Heart right ventricle (tissue), 16 donors: ENCODE results near the gene NCOA6. TPM values are rescaled to one million over a fixed set of nuclear protein-coding genes. Genes with fewer than 3 reads are reported as not detected.

Experiments used
- ATAC-seq, 8 donors: fragments of 200-7000 bp; cut with Tn5 transposase; one replicate each; pipeline ENCODE4 v1.9.1; 2020; ENCODE audit warnings: mild to moderate bottlenecking in 8 of 8, moderate library complexity in 8 of 8, moderate number of reproducible peaks in 1 of 8
- DNase-seq, 2 donors: peaks; one replicate each; pipeline ENCODE4 v3.0.0-alpha.2; 2020
- H3K27ac ChIP-seq, 10 donors: fragments of 200-600 bp; sonication (generic) in 2 of 10; one replicate each; pipeline versions ENCODE4 v1.5.0 to v1.8.0; 2020 to 2022; ENCODE audit warnings: mild to moderate bottlenecking in 3 of 10
- H3K27me3 ChIP-seq, 7 donors: fragments of 200-600 bp; one replicate each; pipeline ENCODE4 v1.8.0; 2021 to 2022; ENCODE audit warnings: mild to moderate bottlenecking in 2 of 7
- H3K36me3 ChIP-seq, 9 donors: fragments of 200-600 bp; sonication (generic) in 1 of 9; one replicate each; pipeline versions ENCODE4 v1.5.0 to v1.8.0; 2020 to 2022; ENCODE audit warnings: mild to moderate bottlenecking in 2 of 9
- H3K4me1 ChIP-seq, 9 donors: fragments of 200-600 bp; sonication (generic) in 1 of 9; one replicate each; pipeline versions ENCODE4 v1.5.0 to v1.8.0; 2020 to 2022; ENCODE audit warnings: mild to moderate bottlenecking in 4 of 9
- H3K4me3 ChIP-seq, 10 donors: fragments of 200-600 bp; sonication (generic) in 2 of 10; one replicate each; pipeline versions ENCODE4 v1.5.0 to v1.8.0; 2020 to 2022; ENCODE audit warnings: mild to moderate bottlenecking in 7 of 10, moderate library complexity in 2 of 10
- H3K9me3 ChIP-seq, 11 donors: fragments of 200-600 bp in 10 of 11; sonication (generic) in 2 of 11; one replicate each; pipeline versions ENCODE4 v1.5.0 to v1.8.0; 2013 to 2022; ENCODE audit warnings: mild to moderate bottlenecking in 2 of 11, control low read depth in 1 of 11, moderate library complexity in 1 of 11
- WGBS, 2 donors: extraction: QIAGEN DNeasy Blood & Tissue Kit; methylation state at CpG; one replicate each; pipeline ENCODE4 v1.1.7; 2013; ENCODE audit warnings: inconsistent platforms in 1 of 2; 5-methylcytosine and 5-hydroxymethylcytosine counted together
- intact Hi-C, 10 donors: fragments of 100-400 bp; cut with DNase I; formaldehyde crosslinking; loops; one replicate each; pipeline versions ENCODE4 v1.11.1 to v1.14.2; 2022
- polyA plus RNA-seq, 2 donors: library from polyadenylated mRNA; stranded (reverse); fragments of 200-250 nt; gene quantifications; one replicate each; pipeline ENCODE4 v1.2.3, GENCODE V29; 2013
- total RNA-seq, 10 donors: library from RNA; stranded (reverse); fragmentation: NEBNext Ultra II Directional in 3 of 10; extraction: Animal tissue kit (Norgen Biotek cat#: 25700) in 3 of 10; gene quantifications; one replicate each; pipeline versions ENCODE4 v1.2.1 to v1.2.4, GENCODE V29; 2021 to 2023
- TF ChIP-seq, protein P1 (sequence below), 9 donors: fragments of 200-600 bp; sonication (generic) in 2 of 9; IDR thresholded peaks; one replicate each; pipeline versions ENCODE4 v1.5.0 to v1.8.0; 2021 to 2022; ENCODE audit warnings: antibody characterized with exemption in 9 of 9, mild to moderate bottlenecking in 5 of 9, moderate library complexity in 1 of 9
- donor health status: Arrhythmogenic right ventricular cardiomyopathy.
- donor health status: ischemic (EF 13 %, LVEDD 7.1; RV severe dilation, severe dysfunction).
- donor health status: healthy with polysubstance abuse.
- donor health status: DM: no; HTN: yes; CAD: no.
- donor health status: DM: no; HTN: no; CAD: no.
- donor health status: ischemic (EF 25% LVEDD 6.9; RV normal size, moderate dysfunction).
- donor health status: ischemic (EF 25% LVEDD 5.7; RV mildly dilated, moderate dysfunction).
- donor health status: healthy.
- donor health status: DM: yes; HTN: yes; CAD: no.
- donor health status: Ischemic cardiomyopathy.
- donor health status: ischemic (EF 35%, LVEDD 5.7; RV mildly dilated, moderate dysfunction).
- donor health status: nonischemic (EF 11% LVEDD 7.7; RV severe dilation, severe dysfunction).
- donor health status: DM: yes; HTN: yes; CAD: no.
- donor health status: PGD.
- donor health status: ischemic (EF 29% LVEDD 5.4; RV normal size, mild dysfunction).
- donor health status: nonischemic (EF 23%, LVEDD 6.1; RV moderate dilation, normal function).

NCOA6 gene
- total and polyA plus RNA-seq, 12 donors: 11.6 to 37.5 (median 18.0) TPM

DNA sequence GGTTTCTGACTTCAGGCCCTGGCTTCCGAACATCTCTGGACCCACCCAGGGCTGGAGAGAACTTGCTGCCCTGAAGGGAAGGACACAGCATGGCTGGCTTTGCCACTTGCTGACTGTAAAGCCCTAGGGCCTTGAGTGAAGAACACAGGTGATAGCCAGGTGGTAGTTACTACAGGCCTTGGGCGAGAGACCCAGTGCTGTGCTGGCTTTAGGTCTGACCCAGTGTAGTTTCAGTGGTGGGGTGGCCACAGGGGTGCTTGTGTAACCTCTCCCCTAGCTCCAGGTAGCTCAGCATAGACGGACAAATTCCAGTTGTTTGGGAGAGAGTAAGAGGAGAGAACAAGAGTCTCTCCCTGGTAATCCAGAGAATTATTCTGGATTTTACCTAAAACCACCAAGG lies 27.1 kb downstream of the NCOA6 start:
- 65 to 67% methylated on average over 3 of the region's 3 CpGs for WGBS, 2 donors
- no peak overlapping the region for H3K4me3 ChIP-seq
- H3K27ac ChIP-seq: no peak overlapping the region
- intact Hi-C loops: no loop called here
- TF ChIP-seq, protein P1, sequence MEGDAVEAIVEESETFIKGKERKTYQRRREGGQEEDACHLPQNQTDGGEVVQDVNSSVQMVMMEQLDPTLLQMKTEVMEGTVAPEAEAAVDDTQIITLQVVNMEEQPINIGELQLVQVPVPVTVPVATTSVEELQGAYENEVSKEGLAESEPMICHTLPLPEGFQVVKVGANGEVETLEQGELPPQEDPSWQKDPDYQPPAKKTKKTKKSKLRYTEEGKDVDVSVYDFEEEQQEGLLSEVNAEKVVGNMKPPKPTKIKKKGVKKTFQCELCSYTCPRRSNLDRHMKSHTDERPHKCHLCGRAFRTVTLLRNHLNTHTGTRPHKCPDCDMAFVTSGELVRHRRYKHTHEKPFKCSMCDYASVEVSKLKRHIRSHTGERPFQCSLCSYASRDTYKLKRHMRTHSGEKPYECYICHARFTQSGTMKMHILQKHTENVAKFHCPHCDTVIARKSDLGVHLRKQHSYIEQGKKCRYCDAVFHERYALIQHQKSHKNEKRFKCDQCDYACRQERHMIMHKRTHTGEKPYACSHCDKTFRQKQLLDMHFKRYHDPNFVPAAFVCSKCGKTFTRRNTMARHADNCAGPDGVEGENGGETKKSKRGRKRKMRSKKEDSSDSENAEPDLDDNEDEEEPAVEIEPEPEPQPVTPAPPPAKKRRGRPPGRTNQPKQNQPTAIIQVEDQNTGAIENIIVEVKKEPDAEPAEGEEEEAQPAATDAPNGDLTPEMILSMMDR (IDR thresholded peaks at IDR 0.05): no peak
- peaks cover 0 to 27% (median 5%) of the 10 kb centered on the region in 9 donors for H3K4me1 ChIP-seq
- DNase-seq (no peak), ATAC-seq (peak in 1 of 8 donors; percentile 46)
- peaks cover 0 to 13% (median 0%) of the 10 kb centered on the region in 9 donors for H3K36me3 ChIP-seq
- H3K27me3 ChIP-seq: no peaks in the 10 kb centered on the region
- H3K9me3 ChIP-seq: peaks cover 0 to 12% (median 0%) of the 10 kb centered on the region in 11 donors

DNA sequence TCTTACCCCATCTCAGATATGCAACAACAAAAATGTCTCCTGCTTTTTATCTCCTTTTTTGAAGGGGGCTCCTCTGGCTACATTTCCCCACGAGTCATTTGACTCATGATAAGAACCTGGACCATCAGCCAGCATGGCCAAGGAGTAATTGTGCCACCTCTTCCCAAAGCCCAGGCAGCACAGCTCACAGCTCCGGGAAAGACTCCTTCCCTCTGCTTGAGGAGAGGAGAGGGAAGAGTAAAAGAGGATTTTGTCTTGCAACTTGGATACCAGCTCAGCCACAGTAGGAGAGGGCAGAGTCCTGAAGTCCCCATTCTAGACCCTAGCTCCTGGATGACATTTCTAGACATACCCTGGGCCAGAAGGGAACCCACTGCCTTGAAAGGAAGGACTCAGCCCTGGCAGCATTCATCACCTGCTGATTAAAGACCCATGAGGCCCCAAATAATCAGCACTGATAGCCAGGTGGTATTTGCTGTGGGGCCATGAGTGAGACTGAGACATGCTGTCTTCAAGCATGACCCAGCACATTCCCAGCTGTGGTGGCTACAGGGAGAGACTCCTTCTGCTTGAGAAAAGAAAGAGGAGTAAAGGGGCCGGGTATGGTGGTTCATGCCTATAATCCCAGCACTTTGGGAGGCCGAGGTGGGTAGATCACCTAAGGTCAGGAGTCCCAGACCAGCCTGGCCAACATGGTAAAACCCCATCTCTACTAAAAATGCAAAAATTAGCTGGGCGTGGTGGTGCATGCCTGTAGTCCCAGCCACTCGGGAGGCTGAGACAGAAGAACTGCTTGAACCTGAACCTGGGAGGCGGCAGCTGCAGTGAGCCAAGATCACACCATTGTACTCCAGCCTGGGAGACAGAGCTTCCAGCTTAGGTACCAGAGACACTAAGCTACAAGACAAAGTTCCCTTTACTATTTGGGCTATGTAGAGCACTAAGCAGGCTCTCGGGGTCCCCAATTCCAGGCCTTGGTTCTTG lies 28.1 kb downstream of the NCOA6 start:
- intact Hi-C loops: no loop called here
- Histone ChIP-seq H3K4me3 (no peak overlapping the region), H3K27ac (no peak overlapping the region), H3K36me3 (peaks cover 0 to 4% (median 0%) of the 10 kb centered on the region in 9 donors), H3K9me3 (peaks cover 0 to 12% (median 0%) of the 10 kb centered on the region in 11 donors), H3K27me3 (no peaks in the 10 kb centered on the region), H3K4me1 (peaks cover 0 to 35% (median 8%) of the 10 kb centered on the region in 9 donors)
- no peak for ATAC-seq
- 80 to 85% methylated on average over 8 of the region's 8 CpGs for WGBS, 2 donors
- DNase-seq: no peak
- TF ChIP-seq, protein P1 (IDR thresholded peaks at IDR 0.05): no peak

DNA sequence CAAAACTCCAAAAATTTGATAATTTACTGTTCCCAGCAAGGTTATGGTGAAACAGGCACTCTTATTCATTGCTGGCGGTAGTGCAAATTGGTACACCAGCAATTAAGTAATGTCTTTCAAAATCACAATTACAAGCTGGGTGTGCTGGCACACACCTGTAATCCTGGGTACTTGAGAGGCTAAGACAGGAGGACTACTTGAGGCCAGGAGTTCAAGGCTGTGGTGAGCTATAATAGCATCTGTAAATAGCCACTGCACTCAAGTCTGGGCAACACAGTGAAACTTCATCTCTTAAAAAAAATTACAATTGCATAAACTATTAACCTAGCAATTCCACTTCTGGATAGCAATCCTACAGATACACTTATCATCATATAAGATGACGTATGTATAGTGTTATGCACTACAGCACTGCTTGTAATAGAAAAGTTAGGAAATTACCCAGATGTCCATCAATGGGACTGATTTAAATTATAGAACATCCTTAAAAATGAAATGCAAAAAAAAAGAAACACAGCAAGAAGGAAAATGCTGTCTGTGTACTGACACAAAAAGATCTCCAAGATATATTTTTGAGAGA lies 31.4 kb downstream of the NCOA6 start:
- H3K36me3 ChIP-seq: peaks cover 0 to 28% (median 3%) of the 10 kb centered on the region in 9 donors
- no peak overlapping the region for H3K27ac ChIP-seq
- H3K4me3 ChIP-seq: no peak overlapping the region
- no peak for DNase-seq
- H3K27me3 ChIP-seq: no peaks in the 10 kb centered on the region
- peaks cover 0 to 10% (median 0%) of the 10 kb centered on the region in 11 donors for H3K9me3 ChIP-seq
- TF ChIP-seq, protein P1 (IDR thresholded peaks at IDR 0.05): no peak
- 89 to 94% methylated on average over 2 of the region's 2 CpGs for WGBS, 2 donors
- H3K4me1 ChIP-seq: peaks cover 0 to 46% (median 16%) of the 10 kb centered on the region in 9 donors
- ATAC-seq: no peak
- intact Hi-C loops: no loop called here

DNA sequence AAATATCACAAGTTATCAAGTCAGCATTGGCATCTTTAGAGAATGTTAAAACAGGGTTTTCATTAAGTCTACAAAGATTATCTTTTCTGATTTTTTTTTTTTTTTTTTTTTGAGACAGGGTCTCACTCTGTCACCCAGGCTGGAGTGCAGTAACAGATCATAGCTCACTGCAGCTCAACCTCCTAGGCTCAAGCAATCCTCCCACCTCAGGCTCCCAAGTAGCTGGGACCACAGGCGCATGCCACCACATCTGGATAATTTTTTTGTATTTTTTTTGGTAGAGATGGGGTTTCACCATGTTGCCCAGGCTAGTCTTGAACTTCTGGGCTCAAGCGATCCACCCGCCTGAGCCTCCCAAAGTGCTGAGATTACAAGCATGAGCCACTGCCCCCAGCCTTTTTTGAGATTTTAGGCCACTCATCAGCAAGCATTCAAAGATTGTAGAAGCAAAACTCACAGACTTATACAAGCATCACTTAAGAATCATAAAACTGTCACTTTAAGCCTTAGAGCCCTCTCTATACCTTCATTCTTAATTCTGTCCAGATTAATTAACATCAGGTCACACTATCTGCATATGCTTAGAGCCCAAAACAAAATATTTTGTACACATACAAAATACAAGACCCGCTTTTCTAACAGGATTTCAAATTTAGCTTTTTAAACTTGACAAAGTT lies 32.6 kb downstream of the NCOA6 start:
- peaks cover 0 to 41% (median 15%) of the 10 kb centered on the region in 9 donors for H3K4me1 ChIP-seq
- no peak overlapping the region for H3K4me3 ChIP-seq
- no peak overlapping the region for H3K27ac ChIP-seq
- H3K36me3 ChIP-seq: peaks cover 0 to 41% (median 9%) of the 10 kb centered on the region in 9 donors
- intact Hi-C loops: no loop called here
- DNase-seq: no peak
- 98 to 99% methylated on average over 4 of the region's 4 CpGs for WGBS, 2 donors
- no peaks in the 10 kb centered on the region for H3K27me3 ChIP-seq
- no peak for ATAC-seq
- peaks cover 0 to 10% (median 0%) of the 10 kb centered on the region in 11 donors for H3K9me3 ChIP-seq
- TF ChIP-seq, protein P1 (IDR thresholded peaks at IDR 0.05): no peak
